K562 (cell line): Measurements from ENCODE around the gene TMTC3. TPM values are rescaled to one million over a fixed set of nuclear protein-coding genes. Genes with fewer than 3 reads are reported as not detected.

Source experiments
- ATAC-seq: fragments of 200-7000 bp; cut with Tn5 transposase; 3 replicates; pipeline ENCODE4 v1.9.1; 2020; ENCODE audit warnings: moderate library complexity
- BruUV-seq: library from RNA; stranded (reverse); fragments of 400-500 nt; replicated peaks from 2 replicates; lab custom pipeline; 2021; lab: Mats Ljungman, UMichigan
- CTCF ChIA-PET: fragments of 300-600 bp; formaldehyde crosslinking; extraction: SDS; loops from one replicate; lab custom pipeline; 2021; ENCODE audit warnings: low intra/inter-chr PET ratio; lab: Yijun Ruan, JAX
- POLR2A ChIA-PET: fragments of 300-600, 350-650 bp; sonication (Branson Sonifier 250); formaldehyde crosslinking; extraction: SDS; loops from one replicate; lab custom pipeline; 2021; ENCODE audit warnings: antibody characterized with exemption, inconsistent platforms; lab: Yijun Ruan, JAX
- DNase-seq, 4 experiments: peaks; one replicate each; pipeline versions ENCODE4 v3.0.0 to v3.0.0-alpha.2; 2011 to 2018; ENCODE audit warnings: low spot score in 3 of 4, mixed read lengths in 3 of 4; ENCODE audit errors: extremely low read depth in 1 of 4
- FAIRE-seq: peaks from 2 replicates; lab custom pipeline; 2011; peaks lifted over from hg19 to GRCh38; lab: Jason Lieb, UNC
- H2AFZ ChIP-seq: 2 replicates; pipeline ENCODE4 v1.6.0; 2011; ENCODE audit warnings: low read depth, low read length, control low read depth, inconsistent platforms
- H3K27ac ChIP-seq: fragments of 200-600 bp; 3 replicates; pipeline ENCODE4 v1.8.0; 2011; ENCODE audit warnings: low read depth, mild to moderate bottlenecking, control low read depth, inconsistent platforms, low read length, moderate library complexity, mixed read lengths; ENCODE audit errors: extremely low read depth
- H3K27me3 ChIP-seq, 2 experiments: fragments of 300-600 bp in 1 of 2; 2 replicates in 1 of 2; 3 replicates in 1 of 2; pipeline versions ENCODE4 v1.6.0 to v1.8.0; 2011; ENCODE audit warnings: inconsistent platforms in 2 of 2, low read length in 2 of 2, mild to moderate bottlenecking in 1 of 2, mixed read lengths in 1 of 2, moderate library complexity in 1 of 2; ENCODE audit not compliant: control insufficient read depth in 2 of 2, insufficient read depth in 2 of 2
- H3K36me3 ChIP-seq: fragments of 300-600 bp; 3 replicates; pipeline ENCODE4 v1.8.0; 2011; ENCODE audit warnings: mild to moderate bottlenecking, low read length, inconsistent platforms; ENCODE audit not compliant: control insufficient read depth, insufficient read depth
- H3K4me1 ChIP-seq, 2 experiments: fragments of 200-600 bp in 1 of 2; replicated peaks in 1 of 2; 2 replicates in 1 of 2; 3 replicates in 1 of 2; pipeline versions ENCODE4 v1.5.1 to v1.8.0; 2011; ENCODE audit warnings: inconsistent platforms in 2 of 2, low read length in 2 of 2, mild to moderate bottlenecking in 1 of 2, mixed read lengths in 1 of 2, moderate library complexity in 1 of 2; ENCODE audit not compliant: control insufficient read depth in 2 of 2, insufficient read depth in 2 of 2
- H3K4me2 ChIP-seq: 2 replicates; pipeline ENCODE4 v1.6.1; 2011; ENCODE audit warnings: low read length, control low read depth, inconsistent platforms, mixed read lengths; ENCODE audit not compliant: insufficient read depth
- H3K4me3 ChIP-seq: fragments of 200-600 bp; sonication (generic), shearing (Covaris generic); 2 replicates; pipeline ENCODE4 v1.5.1; 2016; ENCODE audit warnings: control low read depth, inconsistent platforms
- H3K79me2 ChIP-seq: fragments of 200-600 bp; 3 replicates; pipeline ENCODE4 v1.8.0; 2011; ENCODE audit warnings: low read length, inconsistent platforms; ENCODE audit not compliant: control insufficient read depth, insufficient read depth
- H3K9ac ChIP-seq, 2 experiments: 2 replicates each; pipeline versions ENCODE4 v1.6.0 to v1.6.1; 2011; ENCODE audit warnings: low read depth in 2 of 2, low read length in 2 of 2, control low read depth in 1 of 2, inconsistent platforms in 1 of 2, mild to moderate bottlenecking in 1 of 2, mixed read lengths in 1 of 2; ENCODE audit not compliant: insufficient read depth in 1 of 2
- H3K9me1 ChIP-seq: one replicate; pipeline ENCODE4 v1.6.0; 2011; ENCODE audit warnings: inconsistent platforms, mild to moderate bottlenecking, low read length, moderate library complexity; ENCODE audit not compliant: control insufficient read depth, insufficient read depth
- H3K9me3 ChIP-seq: replicated peaks from 2 replicates; pipeline ENCODE4 v1.5.1; 2011; ENCODE audit warnings: low read depth, low read length, inconsistent platforms; ENCODE audit not compliant: control insufficient read depth, insufficient read depth
- H4K20me1 ChIP-seq: replicated peaks from 2 replicates; pipeline ENCODE4 v1.6.1; 2011; ENCODE audit warnings: low read length, inconsistent platforms, mixed read lengths; ENCODE audit not compliant: control insufficient read depth, insufficient read depth
- AFF1 ChIP-seq, 2 experiments: fragments of 450-650 bp; IDR thresholded peaks; 2 replicates each; pipeline ENCODE4 v1.6.1; 2018; ENCODE audit warnings: mild to moderate bottlenecking in 2 of 2, low read depth in 1 of 2; ENCODE audit not compliant: partially characterized antibody in 2 of 2
- GABPB2 ChIP-seq: fragments of 250-450 bp; sonication (Bioruptor Pico); conservative IDR thresholded peaks from 2 replicates; pipeline ENCODE4 v1.5.1; 2021; ENCODE audit warnings: mild to moderate bottlenecking
- KDM1A ChIP-seq, 2 experiments: fragments of 450-650 bp; IDR thresholded peaks; 2 replicates each; pipeline ENCODE4 v1.6.1; 2016; ENCODE audit warnings: mild to moderate bottlenecking in 2 of 2
- MAFK ChIP-seq: IDR thresholded peaks from 2 replicates; pipeline ENCODE4 v1.6.1; 2011; ENCODE audit warnings: low read length, improper control_type of control experiment
- MITF ChIP-seq: IDR thresholded peaks from 2 replicates; pipeline ENCODE4 v1.6.1; 2014; ENCODE audit warnings: antibody characterized with exemption
- MTA2 ChIP-seq: fragments of 450-650 bp; IDR thresholded peaks from 2 replicates; pipeline ENCODE4 v1.6.1; 2016; ENCODE audit warnings: low read depth
- NR2C2 ChIP-seq, 2 experiments: fragments of 200-800 bp in 1 of 2; sonication (Bioruptor generic) in 1 of 2; sonication (generic) in 1 of 2; formaldehyde crosslinking in 1 of 2; IDR thresholded peaks; 2 replicates each; pipeline versions ENCODE4 v1.6.1 to v1.8.0; 2016 to 2022; ENCODE audit warnings: mild to moderate bottlenecking in 1 of 2, missing compliant biosample characterization in 1 of 2, missing genetic modification characterization in 1 of 2, missing genetic modification reagents in 1 of 2
- PYGO2 ChIP-seq: fragments of 450-650 bp; IDR thresholded peaks from 2 replicates; pipeline ENCODE4 v1.6.1; 2016; ENCODE audit warnings: mild to moderate bottlenecking, missing genetic modification characterization, moderate library complexity, missing compliant biosample characterization
- SIRT6 ChIP-seq: IDR thresholded peaks from one replicate; pipeline ENCODE4 v1.6.1; 2012; ENCODE audit warnings: low read depth, mild to moderate bottlenecking, control low read depth, inconsistent platforms, low read length, moderate library complexity
- STAT5A ChIP-seq: IDR thresholded peaks from 2 replicates; pipeline ENCODE4 v1.6.1; 2012; ENCODE audit warnings: low read length, inconsistent platforms, borderline replicate concordance
- TEAD2 ChIP-seq: fragments of 450-650 bp; IDR thresholded peaks from 2 replicates; pipeline ENCODE4 v1.6.1; 2016; ENCODE audit warnings: missing genetic modification characterization, control low read depth, missing compliant biosample characterization
- ZNF232 ChIP-seq: sonication (generic); formaldehyde crosslinking; IDR thresholded peaks from 2 replicates; pipeline ENCODE4 v1.8.0; 2022; ENCODE audit warnings: mild to moderate bottlenecking, missing genetic modification reagents
- ZNF445 ChIP-seq: fragments of 250-450 bp; sonication (Bioruptor Pico); IDR thresholded peaks from 2 replicates; pipeline ENCODE4 v1.4.0; 2020; ENCODE audit warnings: low read depth, mild to moderate bottlenecking, moderate library complexity
- ZNF707 ChIP-seq: fragments of 250-450 bp; sonication (Bioruptor Pico); conservative IDR thresholded peaks from 2 replicates; pipeline ENCODE4 v1.8.0; 2022; ENCODE audit warnings: inconsistent platforms, mild to moderate bottlenecking, moderate library complexity
- WGBS: fragments of 100-300 bp; shearing (Covaris generic); methylation state at CpG from one replicate; pipeline ENCODE4 v1.1.6; 2016; ENCODE audit warnings: low coverage, mixed read lengths; ENCODE audit not compliant: insufficient coverage; ENCODE audit errors: missing lambda C conversion rate; 5-methylcytosine and 5-hydroxymethylcytosine counted together
- in situ Hi-C: fragments of 300-500 bp; cut with MboI; formaldehyde crosslinking; loops from 4 replicates; pipeline ENCODE4 v1.15.0; 2018; ENCODE audit warnings: inconsistent platforms, mixed read lengths
- intact Hi-C: fragments of 100-400 bp; cut with micrococcal nuclease; formaldehyde crosslinking; loops from 2 replicates; pipeline ENCODE4 v1.14.2; 2022
- polyA plus RNA-seq, 8 experiments: library from polyadenylated mRNA; depleted of rRNA in 4 of 8; stranded (reverse) in 5 of 8; unstranded in 3 of 8; fragments of >200 nt; fragmentation: Nextera tagmentation in 2 of 8; fragmentation: Illumina TruSeq in 1 of 8; extraction: Ambion mirVana in 2 of 8; extraction: Trizol in 1 of 8; gene quantifications; 2 replicates each; pipeline versions ENCODE4 v1.2.1 to v1.2.3, GENCODE V29; 2011 to 2014; ENCODE audit warnings: inconsistent platforms in 1 of 8, missing spikeins in 1 of 8
- total RNA-seq, 7 experiments: library from RNA; depleted of rRNA in 6 of 7; stranded (reverse); fragments of >200 nt in 6 of 7; fragmentation: Illumina TruSeq in 2 of 7; extraction: Trizol in 2 of 7; gene quantifications; 2 replicates each; pipeline versions ENCODE4 v1.2.1 to v1.2.3, GENCODE V29; 2011 to 2021; ENCODE audit warnings: low replicate concordance in 1 of 7

The TMTC3 gene
- total and polyA plus RNA-seq, 9 of the 15 experiments (the other 6 are each of a cell fraction or from before 2014, with no cell fraction given) = 1.9 to 9.8 (median 4.7) TPM

DNA sequence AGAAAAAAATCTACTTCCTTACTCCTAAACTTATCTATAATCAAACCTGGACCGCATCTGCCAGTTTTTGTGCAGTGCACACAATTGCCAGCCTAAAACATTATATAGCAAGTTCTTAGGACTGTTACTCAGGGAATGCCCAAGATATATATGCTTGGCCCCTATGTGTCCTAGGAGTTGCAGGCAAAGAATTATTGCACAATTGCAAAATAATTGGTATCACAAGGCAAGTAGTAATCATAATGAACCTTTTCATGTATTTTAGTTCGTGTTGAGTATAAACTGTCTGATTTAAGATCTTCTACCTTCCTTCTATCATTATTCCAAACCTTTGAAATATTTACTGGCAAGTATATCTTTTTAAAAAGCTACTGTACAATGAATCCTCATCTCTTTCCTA is 45.5 kb downstream of the TMTC3 start:
- no peak overlapping the region for H3K4me3 ChIP-seq
- in situ Hi-C loops = no loop called here
- TF ChIP-seq NR2C2 (CRISPR knock-in tag; IDR thresholded peaks at IDR 0.05) (no peak), NR2C2 (tag; IDR thresholded peaks at IDR 0.05) (no peak), PYGO2 (no peak), TEAD2 (no peak), MAFK (no peak), AFF1 (IDR thresholded peaks at IDR 0.05; ENCODE audit: low read depth in 1 of 2, partially characterized antibody in 2 of 2) (no peak), SIRT6 (no peak), ZNF445 (CRISPR knock-in tag) (no peak), MTA2 (no peak), ZNF707 (CRISPR knock-in tag) (no peak), ZNF232 (CRISPR knock-in tag) (no peak), KDM1A (IDR thresholded peaks at IDR 0.05) (no peak), GABPB2 (CRISPR knock-in tag) (no peak), STAT5A (no peak), MITF (no peak)
- no peak for DNase-seq
- H3K27me3 ChIP-seq = no peaks in the 10 kb centered on the region
- no peaks in the 10 kb centered on the region for H3K4me1 ChIP-seq
- no peak overlapping the region for H3K9ac ChIP-seq
- no peaks in the 10 kb centered on the region for H3K79me2 ChIP-seq
- H3K27ac ChIP-seq = no peak overlapping the region
- intact Hi-C loops = no loop called here
- no peak overlapping the region for H3K4me2 ChIP-seq
- ChIA-PET POLR2A (no interaction called here), CTCF (no interaction called here)
- WGBS = 46% methylated on average over 2 of the region's 2 CpGs
- FAIRE-seq = no peak
- no TSS peak for BruUV-seq
- H2AFZ ChIP-seq = no peak overlapping the region
- H3K9me1 ChIP-seq = no peaks in the 10 kb centered on the region
- no peaks in the 10 kb centered on the region for H4K20me1 ChIP-seq
- H3K36me3 ChIP-seq = peaks cover 3% of the 10 kb centered on the region; the same call in 2 of the 3 replicates
- no peaks in the 10 kb centered on the region for H3K9me3 ChIP-seq
- ATAC-seq = no peak
